ENCODE measurements around the gene EFHC1.

DNA sequence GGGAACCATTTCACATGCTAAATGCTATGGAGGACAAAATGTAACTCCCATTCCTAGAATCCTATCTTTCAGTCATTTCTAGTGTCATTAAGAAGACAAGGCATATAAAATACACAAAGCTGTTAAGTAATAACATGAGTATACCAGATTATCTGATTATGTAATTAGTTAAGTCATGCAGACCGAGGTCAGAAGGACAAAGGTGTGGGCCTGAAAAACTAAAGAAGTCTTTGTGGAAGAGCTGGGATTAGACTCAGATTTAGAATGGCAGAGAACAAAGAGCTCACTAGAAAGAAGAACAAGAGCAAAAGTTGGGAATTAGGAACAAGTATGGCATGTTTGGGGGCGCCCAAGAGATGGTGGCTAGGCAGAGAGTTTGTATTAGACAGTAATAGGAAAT lies 37.0 kb downstream of the EFHC1 start:
- no peak for TF ChIP-seq POLR2A (IDR thresholded peaks at IDR 0.05)
- TF ChIP-seq, protein P1, sequence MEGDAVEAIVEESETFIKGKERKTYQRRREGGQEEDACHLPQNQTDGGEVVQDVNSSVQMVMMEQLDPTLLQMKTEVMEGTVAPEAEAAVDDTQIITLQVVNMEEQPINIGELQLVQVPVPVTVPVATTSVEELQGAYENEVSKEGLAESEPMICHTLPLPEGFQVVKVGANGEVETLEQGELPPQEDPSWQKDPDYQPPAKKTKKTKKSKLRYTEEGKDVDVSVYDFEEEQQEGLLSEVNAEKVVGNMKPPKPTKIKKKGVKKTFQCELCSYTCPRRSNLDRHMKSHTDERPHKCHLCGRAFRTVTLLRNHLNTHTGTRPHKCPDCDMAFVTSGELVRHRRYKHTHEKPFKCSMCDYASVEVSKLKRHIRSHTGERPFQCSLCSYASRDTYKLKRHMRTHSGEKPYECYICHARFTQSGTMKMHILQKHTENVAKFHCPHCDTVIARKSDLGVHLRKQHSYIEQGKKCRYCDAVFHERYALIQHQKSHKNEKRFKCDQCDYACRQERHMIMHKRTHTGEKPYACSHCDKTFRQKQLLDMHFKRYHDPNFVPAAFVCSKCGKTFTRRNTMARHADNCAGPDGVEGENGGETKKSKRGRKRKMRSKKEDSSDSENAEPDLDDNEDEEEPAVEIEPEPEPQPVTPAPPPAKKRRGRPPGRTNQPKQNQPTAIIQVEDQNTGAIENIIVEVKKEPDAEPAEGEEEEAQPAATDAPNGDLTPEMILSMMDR (IDR thresholded peaks at IDR 0.05): no peak
